ENCODE data around the gene ENTREP1. TPM values are rescaled to one million over a fixed set of nuclear protein-coding genes. Genes with fewer than 3 reads are reported as not detected.

Gene ENTREP1
- polyA plus RNA-seq, 1 experiment: 0.02 TPM

DNA sequence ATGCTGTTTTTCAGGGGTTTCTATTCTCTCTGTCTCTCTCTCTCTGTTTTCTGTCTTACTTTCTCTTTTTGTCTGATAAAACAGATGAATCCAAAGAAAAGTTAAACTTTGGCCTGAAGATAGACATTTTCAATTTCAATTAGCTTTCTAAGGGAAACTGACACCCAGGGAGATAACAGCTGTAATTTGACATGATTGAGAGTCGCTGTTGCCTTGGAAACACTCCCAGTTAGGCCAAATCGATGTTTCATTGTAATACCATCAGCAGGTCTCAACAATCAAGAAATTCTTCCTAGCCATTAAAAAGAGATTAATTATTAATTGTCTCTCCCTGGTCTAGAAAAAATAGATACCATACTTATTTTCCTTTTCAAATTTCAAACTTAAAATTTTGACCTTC lies 53.0 kb downstream of the ENTREP1 start:
- CTCF ChIA-PET: no interaction called here
- TF ChIP-seq, protein P1, sequence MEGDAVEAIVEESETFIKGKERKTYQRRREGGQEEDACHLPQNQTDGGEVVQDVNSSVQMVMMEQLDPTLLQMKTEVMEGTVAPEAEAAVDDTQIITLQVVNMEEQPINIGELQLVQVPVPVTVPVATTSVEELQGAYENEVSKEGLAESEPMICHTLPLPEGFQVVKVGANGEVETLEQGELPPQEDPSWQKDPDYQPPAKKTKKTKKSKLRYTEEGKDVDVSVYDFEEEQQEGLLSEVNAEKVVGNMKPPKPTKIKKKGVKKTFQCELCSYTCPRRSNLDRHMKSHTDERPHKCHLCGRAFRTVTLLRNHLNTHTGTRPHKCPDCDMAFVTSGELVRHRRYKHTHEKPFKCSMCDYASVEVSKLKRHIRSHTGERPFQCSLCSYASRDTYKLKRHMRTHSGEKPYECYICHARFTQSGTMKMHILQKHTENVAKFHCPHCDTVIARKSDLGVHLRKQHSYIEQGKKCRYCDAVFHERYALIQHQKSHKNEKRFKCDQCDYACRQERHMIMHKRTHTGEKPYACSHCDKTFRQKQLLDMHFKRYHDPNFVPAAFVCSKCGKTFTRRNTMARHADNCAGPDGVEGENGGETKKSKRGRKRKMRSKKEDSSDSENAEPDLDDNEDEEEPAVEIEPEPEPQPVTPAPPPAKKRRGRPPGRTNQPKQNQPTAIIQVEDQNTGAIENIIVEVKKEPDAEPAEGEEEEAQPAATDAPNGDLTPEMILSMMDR (IDR thresholded peaks at IDR 0.05; ENCODE audit: insufficient read depth, low read depth, low read length): no peak
- no peaks in the 10 kb centered on the region for H3K27me3 ChIP-seq (ENCODE audit: control insufficient read depth, insufficient read depth, low read length)
- no peaks in the 10 kb centered on the region for H3K36me3 ChIP-seq (ENCODE audit: control insufficient read depth, insufficient read depth, low read length)
- no peak for DNase-seq (ENCODE audit: low read depth)
- no peak overlapping the region for H3K4me3 ChIP-seq (ENCODE audit: low read depth, low read length)
- POLR2A ChIA-PET: no interaction called here

DNA sequence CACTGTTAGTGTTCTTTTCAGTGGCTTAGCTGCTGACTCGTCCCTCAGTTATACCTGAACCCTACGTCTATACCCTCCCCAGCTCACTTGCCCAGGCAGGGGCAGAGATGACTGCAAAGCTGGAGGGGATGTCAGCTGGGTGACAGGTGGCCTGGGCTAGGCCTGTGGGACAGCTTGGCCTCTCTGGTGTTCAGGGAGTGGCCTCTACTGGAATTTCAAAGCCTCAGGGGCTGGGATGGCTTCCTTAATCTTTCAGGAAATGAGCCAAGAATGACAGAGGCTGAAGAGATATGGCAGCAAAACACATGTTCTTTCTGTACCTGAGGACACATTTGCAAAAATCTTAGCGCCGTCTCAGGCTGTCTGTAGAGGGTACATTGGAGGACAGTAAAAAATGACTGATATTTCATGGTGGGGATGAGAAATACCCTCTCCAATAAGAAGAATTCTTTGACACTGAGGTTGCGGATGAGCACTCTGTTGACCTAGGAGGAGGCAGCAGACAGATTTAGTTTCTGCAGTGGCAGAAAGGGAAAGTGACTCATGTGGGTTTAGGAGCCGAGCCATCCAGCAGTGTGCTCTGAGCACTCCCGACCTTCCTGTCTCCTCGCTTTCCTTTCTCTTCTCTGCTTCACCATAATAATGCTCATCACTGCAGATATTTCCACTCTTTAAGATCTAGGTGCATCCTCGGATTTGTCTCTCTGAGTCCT lies 54.4 kb downstream of the ENTREP1 start:
- H3K4me3 ChIP-seq (ENCODE audit: low read depth, low read length): no peak overlapping the region
- no peak for DNase-seq (ENCODE audit: low read depth)
- CTCF ChIA-PET: no interaction called here
- H3K36me3 ChIP-seq (ENCODE audit: control insufficient read depth, insufficient read depth, low read length): no peaks in the 10 kb centered on the region
- TF ChIP-seq, protein P1 (IDR thresholded peaks at IDR 0.05; ENCODE audit: insufficient read depth, low read depth, low read length): no peak
- H3K27me3 ChIP-seq (ENCODE audit: control insufficient read depth, insufficient read depth, low read length): 0 out of 2 replicates have a peak, but pooled peaks cover 4% of the 10 kb centered on the region
- POLR2A ChIA-PET: no interaction called here

DNA sequence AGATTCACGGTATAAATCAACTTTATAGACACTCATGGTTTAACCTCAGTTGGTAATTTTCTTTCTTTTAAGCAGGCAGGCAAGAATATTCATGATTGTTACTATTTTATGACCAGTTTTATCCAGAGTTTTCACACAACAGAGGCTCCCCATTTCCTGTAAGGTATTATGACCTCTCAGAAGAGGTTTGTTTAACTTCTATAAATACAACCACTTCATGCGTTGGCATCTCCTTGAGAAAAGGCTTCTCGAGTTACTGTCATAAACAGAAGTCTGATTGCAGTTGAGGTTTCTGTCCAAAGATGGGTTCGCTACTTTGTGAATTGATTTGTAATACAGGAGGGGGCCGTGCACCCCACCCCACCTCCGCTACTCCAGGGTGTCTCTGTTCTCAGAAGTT lies 55.3 kb downstream of the ENTREP1 start:
- H3K27me3 ChIP-seq (ENCODE audit: control insufficient read depth, insufficient read depth, low read length): 0 out of 2 replicates have a peak, but pooled peaks cover 4% of the 10 kb centered on the region
- DNase-seq (ENCODE audit: low read depth): no peak

DNA sequence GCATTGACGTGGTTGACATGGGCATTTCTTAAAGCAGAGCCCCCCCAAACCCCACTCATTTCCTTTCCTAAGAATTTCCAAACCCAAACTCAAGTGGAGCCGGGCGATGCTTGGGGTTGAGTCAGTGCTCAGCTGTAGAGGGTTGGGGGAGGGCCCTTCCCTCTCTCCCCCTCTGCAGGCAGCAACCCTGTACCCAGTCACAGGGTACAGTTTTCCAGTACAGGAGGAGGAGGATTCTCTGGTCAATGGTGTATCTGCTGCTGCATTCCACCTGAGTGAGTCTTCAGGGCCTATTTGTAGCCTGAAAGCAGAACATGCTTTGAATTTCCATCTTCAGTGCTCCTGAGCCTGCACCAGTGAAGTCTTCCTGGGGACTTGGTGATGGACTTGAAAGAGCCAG lies 55.8 kb downstream of the ENTREP1 start:
- CTCF ChIA-PET: interaction anchor here (0.8 kb wide), 1 partner anchor 267 kb away, joined by 3 read pairs; no protein-coding TSS in a partner anchor
- TF ChIP-seq, protein P1 (IDR thresholded peaks at IDR 0.05; ENCODE audit: insufficient read depth, low read depth, low read length): no peak
- POLR2A ChIA-PET: no interaction called here
- Histone ChIP-seq H3K36me3 (ENCODE audit: control insufficient read depth, insufficient read depth, low read length) (no peaks in the 10 kb centered on the region), H3K27me3 (ENCODE audit: control insufficient read depth, insufficient read depth, low read length) (0 out of 2 replicates have a peak, but pooled peaks cover 4% of the 10 kb centered on the region), H3K4me3 (ENCODE audit: low read depth, low read length) (no peak overlapping the region)
- DNase-seq (ENCODE audit: low read depth): no peak

More for the DNA sequence above, 55.3 kb downstream of the ENTREP1 start:
- TF ChIP-seq, protein P1 (IDR thresholded peaks at IDR 0.05; ENCODE audit: insufficient read depth, low read depth, low read length): no peak
- POLR2A ChIA-PET: no interaction called here
- no peak overlapping the region for H3K4me3 ChIP-seq (ENCODE audit: low read depth, low read length)
- CTCF ChIA-PET: no interaction called here
- H3K36me3 ChIP-seq (ENCODE audit: control insufficient read depth, insufficient read depth, low read length): no peaks in the 10 kb centered on the region

DNA sequence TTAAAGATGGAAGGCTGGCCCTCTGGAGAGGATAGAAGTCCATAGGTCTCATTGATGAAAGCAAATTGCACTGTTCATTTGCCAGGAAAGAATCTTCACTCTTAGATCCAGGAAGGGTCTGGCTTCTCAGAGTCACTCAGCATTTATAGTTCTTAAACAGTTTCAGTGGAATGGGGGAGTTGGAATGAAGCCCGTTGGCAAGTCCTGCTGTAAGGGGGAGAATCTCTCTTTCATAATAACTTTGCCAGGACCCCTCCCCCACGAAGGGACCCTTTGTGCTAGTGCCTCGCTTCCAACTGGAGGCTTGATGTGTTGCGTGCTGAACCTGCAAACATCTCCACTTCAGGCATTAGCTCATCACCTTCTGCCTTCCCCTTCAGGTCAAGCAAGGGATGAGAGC lies 57.1 kb downstream of the ENTREP1 start:
- no peak for DNase-seq (ENCODE audit: low read depth)
- TF ChIP-seq, protein P1 (IDR thresholded peaks at IDR 0.05; ENCODE audit: insufficient read depth, low read depth, low read length): no peak
- POLR2A ChIA-PET: no interaction called here
- H3K36me3 ChIP-seq (ENCODE audit: control insufficient read depth, insufficient read depth, low read length): no peaks in the 10 kb centered on the region
- no peak overlapping the region for H3K4me3 ChIP-seq (ENCODE audit: low read depth, low read length)
- H3K27me3 ChIP-seq (ENCODE audit: control insufficient read depth, insufficient read depth, low read length): 0 out of 2 replicates have a peak, but pooled peaks cover 4% of the 10 kb centered on the region
- CTCF ChIA-PET: no interaction called here
